HTR-8/SVneo (cell line): Measurements from ENCODE around the gene NIT2.
A peak's percentile ranks its signal among the peaks of the same experiment; 100 is the strongest.
"Not testable (repeated sequence)": the region's sequence is repeated elsewhere in the genome, so short reads cannot be mapped to it uniquely, and the experiment has no call there.

Source experiments
- DNase-seq: peaks from one replicate; pipeline ENCODE4 v3.0.0; 2011; ENCODE audit warnings: low spot score, mixed read lengths; ENCODE audit not compliant: insufficient read length
- FAIRE-seq: peaks from 2 replicates; lab custom pipeline; 2011; peaks lifted over from hg19 to GRCh38; lab: Jason Lieb, UNC

NIT2 gene

GRCh38 chr3:100335434-100335833, 877 bp downstream of the NIT2 start:
- peak; percentile 24 for DNase-seq
- FAIRE-seq, result no peak

- not testable (repeated sequence) for FAIRE-seq, DNase-seq
Measured at GRCh38 chr3:100336229-100336628, 1.7 kb downstream of the NIT2 start.

GRCh38 chr3:100338911-100339310, 4.4 kb downstream of the NIT2 start:
- no peak for DNase-seq
- no peak for FAIRE-seq

GRCh38 chr3:100339786-100340185, 5.2 kb downstream of the NIT2 start:
- DNase-seq (no peak), FAIRE-seq (no peak)

- FAIRE-seq, result no peak
- no peak for DNase-seq
Measured at GRCh38 chr3:100340527-100340926, 6.0 kb downstream of the NIT2 start.

- no peak for FAIRE-seq
- DNase-seq, result no peak
Measured at GRCh38 chr3:100348727-100349126, 14.2 kb downstream of the NIT2 start.

GRCh38 chr3:100351770-100352169, 17.2 kb downstream of the NIT2 start:
- FAIRE-seq, DNase-seq: not testable (repeated sequence)

GRCh38 chr3:100352296-100353231, 18.0 kb downstream of the NIT2 start:
- DNase-seq (no peak), FAIRE-seq (no peak)

- FAIRE-seq, result no peak
- no peak for DNase-seq
Measured at GRCh38 chr3:100354850-100355249, 20.3 kb downstream of the NIT2 start.

GRCh38 chr3:100358413-100358812, 23.9 kb downstream of the NIT2 start:
- FAIRE-seq (no peak), DNase-seq (no peak)

- DNase-seq (no peak), FAIRE-seq (no peak)
Measured at GRCh38 chr3:100359035-100359434, 24.5 kb downstream of the NIT2 start.

- FAIRE-seq (no peak), DNase-seq (no peak)
Measured at GRCh38 chr3:100360757-100361496, 26.4 kb downstream of the NIT2 start.

- DNase-seq (no peak), FAIRE-seq (no peak)
Measured at GRCh38 chr3:100361897-100362296, 27.3 kb downstream of the NIT2 start.

GRCh38 chr3:100364421-100364820, 29.9 kb downstream of the NIT2 start:
- DNase-seq (no peak), FAIRE-seq (no peak)

GRCh38 chr3:100366424-100366823, 31.9 kb downstream of the NIT2 start:
- FAIRE-seq (no peak), DNase-seq (no peak)

- DNase-seq (no peak), FAIRE-seq (no peak)
Measured at GRCh38 chr3:100368441-100368840, 33.9 kb downstream of the NIT2 start.

GRCh38 chr3:100370756-100371155, 36.2 kb downstream of the NIT2 start:
- no peak for DNase-seq
- no peak for FAIRE-seq

GRCh38 chr3:100374521-100374920, 40.0 kb downstream of the NIT2 start:
- DNase-seq, result no peak
- FAIRE-seq, result no peak

GRCh38 chr3:100376301-100376700, 41.7 kb downstream of the NIT2 start:
- FAIRE-seq (no peak), DNase-seq (no peak)

GRCh38 chr3:100384733-100385525, 50.4 kb downstream of the NIT2 start:
- DNase-seq (no peak), FAIRE-seq (no peak)
